GM13977 (cell line): Measurements from ENCODE around the gene GRAMD1B.
"Not testable (repeated sequence)": the region's sequence is repeated elsewhere in the genome, so short reads cannot be mapped to it uniquely, and the experiment has no call there.

Experiments used
- DNase-seq: peaks from one replicate; pipeline ENCODE4 v3.0.0; 2012; ENCODE audit warnings: low spot score
- in situ Hi-C: fragments of 300-500 bp; cut with MboI; formaldehyde crosslinking; loops from one replicate; pipeline ENCODE4 v1.12.0; 2022; ENCODE audit warnings: low sequenced_read_pairs, low pct_unique_long_range_greater_than_20kb, mixed read lengths, inconsistent platforms; ENCODE audit not compliant: unreplicated experiment
- TF ChIP-seq, protein P1 (sequence below): IDR thresholded peaks from 2 replicates; pipeline ENCODE4 v1.5.1; 2012; ENCODE audit warnings: mild to moderate bottlenecking, control low read depth; ENCODE audit not compliant: insufficient read depth; ENCODE audit errors: extremely low read depth, missing control alignments

The GRAMD1B gene

GRCh38 chr11:123451183-123451781 lies 21.2 kb downstream of the GRAMD1B start:
- TF ChIP-seq, protein P1, sequence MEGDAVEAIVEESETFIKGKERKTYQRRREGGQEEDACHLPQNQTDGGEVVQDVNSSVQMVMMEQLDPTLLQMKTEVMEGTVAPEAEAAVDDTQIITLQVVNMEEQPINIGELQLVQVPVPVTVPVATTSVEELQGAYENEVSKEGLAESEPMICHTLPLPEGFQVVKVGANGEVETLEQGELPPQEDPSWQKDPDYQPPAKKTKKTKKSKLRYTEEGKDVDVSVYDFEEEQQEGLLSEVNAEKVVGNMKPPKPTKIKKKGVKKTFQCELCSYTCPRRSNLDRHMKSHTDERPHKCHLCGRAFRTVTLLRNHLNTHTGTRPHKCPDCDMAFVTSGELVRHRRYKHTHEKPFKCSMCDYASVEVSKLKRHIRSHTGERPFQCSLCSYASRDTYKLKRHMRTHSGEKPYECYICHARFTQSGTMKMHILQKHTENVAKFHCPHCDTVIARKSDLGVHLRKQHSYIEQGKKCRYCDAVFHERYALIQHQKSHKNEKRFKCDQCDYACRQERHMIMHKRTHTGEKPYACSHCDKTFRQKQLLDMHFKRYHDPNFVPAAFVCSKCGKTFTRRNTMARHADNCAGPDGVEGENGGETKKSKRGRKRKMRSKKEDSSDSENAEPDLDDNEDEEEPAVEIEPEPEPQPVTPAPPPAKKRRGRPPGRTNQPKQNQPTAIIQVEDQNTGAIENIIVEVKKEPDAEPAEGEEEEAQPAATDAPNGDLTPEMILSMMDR: no peak
- no peak for DNase-seq
- in situ Hi-C loops: no loop called here

GRCh38 chr11:123452794-123453193 lies 22.7 kb downstream of the GRAMD1B start:
- in situ Hi-C loops: no loop called here
- no peak for DNase-seq
- TF ChIP-seq, protein P1: no peak

DNA sequence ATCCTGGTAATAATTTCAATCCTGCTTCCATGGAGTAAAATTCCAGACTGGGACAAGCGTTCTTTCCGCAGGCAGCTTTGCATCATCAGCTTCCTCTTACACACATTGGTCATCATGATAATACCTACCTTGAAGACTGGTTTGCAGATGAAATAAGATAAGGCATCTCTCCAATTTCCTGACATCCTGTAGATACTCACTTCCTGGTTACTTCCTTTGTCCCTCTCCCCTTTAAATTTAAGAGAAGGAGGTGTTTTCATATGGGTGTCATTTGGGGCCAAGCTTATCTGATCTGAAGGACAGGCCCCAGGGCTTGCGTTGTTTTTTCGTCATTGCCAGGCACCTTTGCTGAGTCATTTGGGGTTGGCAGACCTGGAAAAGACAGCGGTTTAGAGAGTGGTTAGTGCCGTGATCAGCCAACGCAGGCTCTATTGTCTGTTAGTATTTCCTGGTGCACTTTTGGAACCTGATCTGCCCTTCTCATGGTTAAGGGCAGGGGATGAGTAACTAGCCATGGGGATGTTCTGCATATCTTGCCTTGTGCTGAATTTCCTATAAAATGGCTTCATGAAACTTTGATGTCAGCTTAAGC lies 24.1 kb downstream of the GRAMD1B start:
- DNase-seq: no peak
- in situ Hi-C loops: no loop called here
- TF ChIP-seq, protein P1: no peak

DNA sequence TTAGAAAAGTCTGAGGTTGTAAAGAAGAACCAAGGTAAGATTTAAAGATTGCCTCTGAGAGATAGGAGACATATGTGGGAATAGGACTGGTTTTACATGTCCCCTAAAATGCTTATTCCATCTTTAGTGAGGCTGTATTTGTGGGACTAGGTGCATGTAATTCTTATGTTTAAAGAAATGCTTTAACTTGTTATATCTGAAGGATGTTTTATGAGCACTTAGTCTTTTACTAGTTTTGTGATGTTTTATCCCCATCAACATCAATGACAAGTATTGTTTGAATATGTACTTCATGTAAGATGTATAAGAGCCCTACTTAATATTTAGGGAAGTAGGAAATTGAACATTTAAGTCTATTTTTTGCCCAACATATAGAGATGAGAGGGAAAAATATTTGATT lies 24.7 kb downstream of the GRAMD1B start:
- TF ChIP-seq, protein P1: no peak
- in situ Hi-C loops: no loop called here
- no peak for DNase-seq

DNA sequence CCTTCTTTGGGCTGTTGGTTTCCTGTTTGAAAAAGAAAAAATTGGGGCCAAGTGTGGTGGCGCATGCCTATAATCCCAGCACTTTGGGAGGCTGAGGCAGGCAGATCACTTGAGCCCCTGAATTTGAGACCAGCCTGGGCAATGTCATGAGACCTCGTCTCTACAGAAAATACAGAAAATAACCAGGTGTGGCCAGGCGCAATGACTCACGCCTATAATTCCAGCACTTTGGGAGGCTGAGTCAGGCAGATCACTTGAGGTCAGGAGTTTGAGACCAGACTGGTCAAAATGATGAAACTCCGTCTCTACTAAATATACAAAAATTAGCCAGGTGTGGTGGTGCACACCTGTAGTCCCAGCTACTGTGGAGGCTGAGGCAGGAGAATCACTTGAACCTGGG lies 26.4 kb downstream of the GRAMD1B start:
- DNase-seq, in situ Hi-C loops: not testable (repeated sequence)

- TF ChIP-seq, protein P1: no peak
- in situ Hi-C loops: no loop called here
- no peak for DNase-seq
Observed at GRCh38 chr11:123457187-123457770, 27.2 kb downstream of the GRAMD1B start.

DNA sequence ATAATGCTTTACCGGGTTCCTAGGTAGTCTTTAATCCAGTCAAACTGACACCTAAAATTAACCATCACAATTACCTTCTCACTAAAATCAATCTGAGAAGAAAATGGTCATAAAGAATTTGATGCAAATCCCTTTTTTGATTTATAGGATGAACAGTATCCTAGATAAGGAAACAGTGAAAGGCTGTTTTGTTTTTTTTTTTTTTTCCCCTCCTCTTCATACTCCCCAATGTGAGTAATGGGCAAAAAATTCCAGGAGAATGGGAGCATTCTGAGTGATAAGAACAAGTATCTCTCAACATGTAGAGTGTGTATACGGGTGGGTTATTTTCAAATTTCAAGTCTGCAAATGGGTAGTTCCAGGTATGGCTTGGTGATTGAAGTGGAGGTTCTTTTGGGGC lies 28.4 kb downstream of the GRAMD1B start:
- TF ChIP-seq, protein P1: no peak
- DNase-seq: no peak
- in situ Hi-C loops: no loop called here
